Measurements from ENCODE around the gene RNF208.

RNF208 gene

GRCh38 chr9:137189297-137190295 is 32.4 kb downstream of the RNF208 start:
- DNase-seq, result no peak

DNA sequence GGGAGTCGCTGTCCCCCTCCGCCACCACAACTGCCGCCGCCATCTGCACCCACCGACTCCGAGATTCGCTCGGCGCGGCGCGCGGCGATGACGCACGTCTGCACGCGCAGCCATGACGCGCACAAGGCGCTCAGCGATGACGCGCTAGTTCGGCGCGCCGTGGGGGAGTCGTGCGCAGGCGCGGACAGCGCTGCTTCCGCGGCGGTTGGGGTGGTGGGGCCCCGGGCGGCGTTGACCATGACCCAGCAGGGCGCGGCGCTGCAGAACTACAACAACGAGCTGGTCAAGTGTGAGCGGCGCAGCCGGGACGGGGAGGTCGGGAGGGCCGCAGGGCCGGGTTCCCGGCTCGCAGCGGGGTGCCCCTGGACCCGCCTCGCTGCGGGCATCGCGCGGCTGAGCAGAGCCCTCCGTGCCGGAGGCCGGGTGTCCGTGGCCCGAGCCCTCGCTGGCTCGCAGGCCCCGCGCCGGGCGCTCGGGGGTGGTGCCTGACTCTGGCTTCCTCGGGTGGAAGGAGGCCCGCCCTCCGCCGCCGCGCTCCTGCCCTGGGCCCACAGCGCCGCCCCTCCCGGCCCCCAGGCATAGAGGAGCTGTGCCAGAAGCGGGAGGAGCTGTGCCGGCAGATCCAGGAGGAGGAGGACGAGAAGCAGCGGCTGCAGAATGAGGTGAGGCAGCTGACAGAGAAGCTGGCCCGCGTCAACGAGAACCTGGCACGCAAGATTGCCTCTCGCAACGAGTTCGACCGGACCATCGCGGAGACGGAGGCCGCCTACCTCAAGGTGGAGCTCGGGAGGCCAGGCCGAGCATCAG is 33.3 kb downstream of the RNF208 start, which contains the start of the genes ANAPC2 and SSNA1:
Gene ANAPC2 (minus strand): TSS at position 71 of the 807 bp plus-strand sequence. CDS start 28 bp downstream, at position 43.
Gene SSNA1 (plus strand): TSS at position 187 of the 807 bp plus-strand sequence. CDS start 51 bp downstream, at position 238.
- DNase-seq, result peak; percentile 94

DNA sequence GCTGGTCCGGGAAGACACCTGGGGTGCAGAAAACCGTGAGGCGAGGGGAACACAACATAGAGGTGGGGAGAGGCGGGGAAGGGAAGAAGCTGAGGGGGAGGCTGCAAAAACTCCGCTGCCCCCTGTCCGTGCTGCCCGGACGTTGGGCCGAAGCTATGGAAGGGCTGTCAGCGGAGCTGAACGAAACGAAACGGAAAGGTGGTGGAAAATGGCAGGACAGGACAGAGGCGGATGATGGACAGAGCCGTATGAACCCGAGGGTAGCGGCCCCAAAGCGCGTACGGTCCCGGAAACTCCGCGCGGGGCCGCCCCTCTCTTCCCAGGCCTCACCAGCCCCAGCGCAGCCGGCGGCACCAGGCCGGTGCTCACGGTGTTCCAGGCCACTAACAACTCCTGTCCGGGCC is 34.0 kb downstream of the RNF208 start:
- no peak for DNase-seq

- DNase-seq, result no peak
These were observed 34.7 kb downstream of the RNF208 start for GRCh38 chr9:137187386-137187785.

GRCh38 chr9:137186385-137186784 is 35.7 kb downstream of the RNF208 start:
- no peak for DNase-seq

DNA sequence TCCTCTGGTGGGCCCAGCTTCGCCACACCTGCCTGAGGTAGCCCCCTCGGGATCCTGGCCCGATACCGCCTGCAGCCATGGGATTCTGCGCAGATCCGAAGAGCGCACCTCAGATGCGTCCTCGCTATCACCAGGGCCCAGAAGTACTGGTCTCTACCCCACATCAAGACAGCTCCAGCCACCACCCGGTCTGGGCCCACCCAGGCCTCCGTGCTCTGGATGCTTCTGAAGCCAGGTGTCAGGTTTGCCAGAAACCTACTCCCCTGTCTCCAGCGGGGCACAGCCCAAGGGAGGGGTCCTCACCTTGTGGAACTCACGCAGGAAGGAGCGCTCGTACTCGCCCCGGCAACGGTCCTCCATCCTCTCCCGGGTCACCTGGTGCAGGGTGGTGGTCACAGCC is 36.1 kb downstream of the RNF208 start:
- no peak for DNase-seq

DNA sequence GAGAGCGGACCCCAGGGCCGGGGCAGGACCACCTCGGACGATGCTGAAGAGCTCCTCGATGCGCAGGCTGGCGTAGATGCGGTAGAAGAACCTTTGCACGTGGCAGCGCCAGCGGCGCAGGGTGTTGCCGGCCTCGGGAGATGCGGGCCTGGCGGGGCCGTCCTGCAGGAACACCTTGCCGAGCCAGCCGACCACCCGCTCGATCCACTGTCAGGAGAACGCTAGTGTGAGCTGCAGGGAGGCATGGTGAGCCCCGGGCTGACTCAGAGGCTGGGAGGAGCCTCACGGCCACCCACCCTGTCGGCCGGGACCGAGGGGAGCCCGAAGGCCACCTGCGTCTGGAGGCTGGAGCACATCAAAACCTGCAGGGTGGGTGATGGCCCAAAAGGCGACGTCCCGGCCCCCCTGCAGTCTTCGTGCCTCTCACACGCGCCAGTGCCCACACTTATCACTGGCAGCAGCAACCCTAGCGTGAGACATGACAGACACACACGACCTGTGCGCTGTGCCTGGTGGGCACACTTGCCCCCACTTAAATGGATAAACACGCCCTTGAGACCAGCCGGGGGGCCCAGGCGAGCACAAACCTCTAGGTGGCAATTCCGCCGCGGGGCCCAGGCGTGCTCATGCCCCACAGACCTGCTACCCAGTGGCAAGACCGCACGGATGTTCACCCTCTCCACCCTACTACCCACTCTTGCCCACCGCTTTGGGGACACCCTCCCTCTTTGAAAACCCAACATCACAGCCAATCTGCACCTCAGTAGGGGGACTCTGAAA is 37.0 kb downstream of the RNF208 start:
- DNase-seq, result no peak

DNA sequence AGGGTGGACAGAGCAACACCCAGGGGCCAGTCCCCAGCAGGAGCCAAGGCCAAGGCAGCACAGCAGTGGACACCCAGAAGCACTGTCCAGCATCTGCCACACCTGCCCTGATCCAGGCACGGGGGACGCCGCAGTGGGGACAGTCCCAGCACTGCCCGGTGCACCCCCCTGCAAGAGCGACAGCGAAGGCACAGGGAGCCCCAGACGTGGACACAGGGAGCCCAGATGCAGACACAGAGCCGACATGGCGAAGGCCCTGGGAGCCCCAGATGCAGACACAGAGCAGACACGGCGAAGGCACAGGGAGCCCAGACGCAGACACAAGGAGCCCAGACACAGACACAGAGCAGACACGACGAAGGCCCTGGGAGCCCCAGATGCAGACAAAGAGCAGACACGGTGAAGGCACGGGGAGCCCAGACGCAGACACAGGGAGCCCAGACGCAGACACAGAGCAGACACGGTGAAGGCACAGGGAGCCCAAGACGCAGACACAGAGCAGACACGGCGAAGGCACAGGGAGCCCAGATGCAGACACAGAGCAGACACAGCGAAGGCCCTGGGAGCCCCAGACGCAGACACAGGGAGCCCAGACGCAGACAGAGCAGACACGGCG is 38.0 kb downstream of the RNF208 start:
- DNase-seq, result no peak

DNA sequence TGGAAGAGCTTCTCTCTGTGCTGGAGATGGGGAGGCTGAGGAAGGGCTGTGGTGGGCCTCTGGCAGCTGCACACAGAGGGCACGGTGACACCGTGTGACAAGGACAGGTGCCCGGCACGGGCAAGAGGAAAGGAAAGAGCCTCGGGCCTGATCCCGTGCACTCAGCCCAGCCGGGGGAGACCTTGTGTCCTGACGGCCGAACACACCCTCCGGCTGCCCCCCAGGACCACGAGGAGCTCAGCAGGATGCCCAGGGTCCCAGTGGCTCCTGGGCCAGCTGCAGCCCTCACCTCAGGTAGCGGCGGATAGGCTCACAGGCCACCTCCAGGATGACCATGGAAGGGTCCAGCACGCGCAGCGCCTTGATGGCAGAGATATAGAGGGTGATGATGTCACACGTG is 39.2 kb downstream of the RNF208 start:
- DNase-seq, result no peak

GRCh38 chr9:137181680-137182079 is 40.4 kb downstream of the RNF208 start:
- no peak for DNase-seq

DNA sequence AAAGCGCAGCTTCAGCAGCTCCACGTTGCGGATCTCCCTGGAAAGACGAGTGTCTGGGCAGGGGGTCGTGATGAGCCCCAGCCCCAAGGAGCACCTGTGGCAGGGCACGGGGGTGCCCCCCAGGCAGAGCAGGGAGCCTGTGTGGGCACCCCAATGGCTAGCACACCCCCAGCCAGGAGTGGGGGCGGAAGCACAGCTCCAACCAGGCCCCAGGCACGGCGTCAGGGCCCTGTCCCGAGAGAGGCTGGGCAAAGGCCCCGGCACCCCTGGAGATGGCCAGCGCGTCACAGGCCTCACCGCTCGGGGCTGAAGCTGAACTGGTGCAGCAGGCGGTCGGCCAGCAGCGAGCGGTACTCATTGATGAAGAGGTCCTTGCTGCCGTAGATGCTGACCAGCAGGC is 41.5 kb downstream of the RNF208 start:
- no peak for DNase-seq

- no peak for DNase-seq
These were observed 42.3 kb downstream of the RNF208 start for GRCh38 chr9:137179761-137180160.

GRCh38 chr9:137178939-137179630 is 43.0 kb downstream of the RNF208 start:
- no peak for DNase-seq

- DNase-seq, result no peak
These were observed 43.7 kb downstream of the RNF208 start for GRCh38 chr9:137178201-137178938.

- peak; percentile 23 for DNase-seq
These were observed 45.5 kb downstream of the RNF208 start for GRCh38 chr9:137176302-137177182.

- DNase-seq, result no peak
These were observed 46.6 kb downstream of the RNF208 start for GRCh38 chr9:137175345-137175961.

DNA sequence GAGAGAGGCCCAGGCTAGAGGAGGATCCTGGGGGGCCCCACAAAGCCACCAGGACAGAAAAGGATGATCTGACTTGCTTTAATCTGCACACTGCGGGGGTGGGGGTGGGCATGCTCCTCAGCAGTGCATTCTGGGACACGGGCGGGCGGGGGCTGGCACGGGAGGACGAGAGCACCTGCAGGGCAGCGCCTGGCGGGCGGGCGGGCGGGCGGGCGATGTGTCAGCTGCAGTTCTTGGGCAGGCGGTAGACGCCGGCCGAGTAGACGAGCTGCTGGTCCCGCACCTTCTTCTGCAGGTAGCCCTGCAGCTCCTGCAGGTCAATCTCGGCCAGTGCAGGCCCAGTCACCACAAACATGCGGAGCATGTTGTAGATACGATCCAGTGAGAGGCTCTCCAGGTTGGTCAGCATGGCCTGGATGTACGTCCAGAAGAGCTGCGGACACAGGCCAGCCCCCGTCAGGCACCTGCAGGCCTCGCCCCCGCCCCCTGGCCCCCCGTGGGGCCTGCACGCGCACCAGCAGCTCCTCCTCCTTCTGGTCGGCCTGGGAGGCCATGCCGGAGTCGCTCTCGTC is 47.2 kb downstream of the RNF208 start:
- no peak for DNase-seq

GRCh38 chr9:137173796-137174664 is 48.0 kb downstream of the RNF208 start:
- no peak for DNase-seq
